Activated CD4-positive, alpha-beta T cell treated with anti-CD3 and anti-CD28 coated beads for 4 hours (primary cell): ENCODE measurements around the gene ICOSLG.
A peak's percentile ranks its signal among the peaks of the same experiment; 100 is the strongest.
"Not testable (repeated sequence)": the region's sequence is repeated elsewhere in the genome, so short reads cannot be mapped to it uniquely, and the experiment has no call there.

Source experiments
- DNase-seq, 2 donors: peaks; one replicate each; pipeline ENCODE4 v3.0.0-alpha.2; 2020

Gene ICOSLG

GRCh38 chr21:44220674-44221073 is 20.1 kb downstream of the ICOSLG start:
- not testable (repeated sequence) for DNase-seq

DNA sequence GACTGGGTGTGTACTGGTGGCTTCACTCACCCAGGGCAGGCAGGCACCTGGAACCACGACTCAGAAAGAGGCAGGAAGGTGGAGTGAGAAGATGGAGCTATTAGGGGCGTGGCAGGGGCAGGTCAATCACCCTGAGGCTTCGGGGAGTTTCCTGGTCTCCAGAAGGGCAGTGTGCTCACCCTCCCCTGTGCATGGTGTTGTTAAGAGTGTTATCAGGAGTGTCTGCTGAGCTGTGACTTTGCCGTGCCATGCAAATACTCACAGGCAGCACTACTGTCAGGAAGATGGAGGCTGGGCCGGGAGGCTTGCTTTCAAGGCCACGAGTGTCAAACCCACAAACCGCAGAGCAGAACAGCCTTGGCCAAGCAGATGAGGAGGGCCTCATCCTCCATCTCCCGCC is 22.3 kb downstream of the ICOSLG start:
- not testable (repeated sequence) for DNase-seq

- DNase-seq: not testable (repeated sequence)
Observed at GRCh38 chr21:44211978-44212377, 28.8 kb downstream of the ICOSLG start.

DNA sequence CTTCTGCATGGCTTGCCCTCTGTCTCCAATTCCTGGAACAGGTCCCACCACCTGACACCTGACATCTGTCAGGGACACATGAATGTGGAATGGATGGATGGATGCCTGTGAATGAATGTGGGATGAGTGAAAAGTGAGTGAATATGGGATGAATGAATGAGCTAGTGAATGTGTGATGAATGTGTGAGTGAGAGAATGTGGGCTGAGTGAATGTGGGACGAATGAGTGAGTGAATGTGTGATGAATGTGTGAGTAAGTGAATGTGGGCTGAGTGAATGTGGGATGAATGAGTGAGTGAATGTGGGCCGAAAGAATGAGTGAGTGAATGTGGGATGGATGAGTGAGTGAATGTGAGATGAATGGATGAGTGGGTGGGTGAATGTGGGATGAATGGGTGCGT is 29.2 kb downstream of the ICOSLG start:
- DNase-seq: not testable (repeated sequence)

DNA sequence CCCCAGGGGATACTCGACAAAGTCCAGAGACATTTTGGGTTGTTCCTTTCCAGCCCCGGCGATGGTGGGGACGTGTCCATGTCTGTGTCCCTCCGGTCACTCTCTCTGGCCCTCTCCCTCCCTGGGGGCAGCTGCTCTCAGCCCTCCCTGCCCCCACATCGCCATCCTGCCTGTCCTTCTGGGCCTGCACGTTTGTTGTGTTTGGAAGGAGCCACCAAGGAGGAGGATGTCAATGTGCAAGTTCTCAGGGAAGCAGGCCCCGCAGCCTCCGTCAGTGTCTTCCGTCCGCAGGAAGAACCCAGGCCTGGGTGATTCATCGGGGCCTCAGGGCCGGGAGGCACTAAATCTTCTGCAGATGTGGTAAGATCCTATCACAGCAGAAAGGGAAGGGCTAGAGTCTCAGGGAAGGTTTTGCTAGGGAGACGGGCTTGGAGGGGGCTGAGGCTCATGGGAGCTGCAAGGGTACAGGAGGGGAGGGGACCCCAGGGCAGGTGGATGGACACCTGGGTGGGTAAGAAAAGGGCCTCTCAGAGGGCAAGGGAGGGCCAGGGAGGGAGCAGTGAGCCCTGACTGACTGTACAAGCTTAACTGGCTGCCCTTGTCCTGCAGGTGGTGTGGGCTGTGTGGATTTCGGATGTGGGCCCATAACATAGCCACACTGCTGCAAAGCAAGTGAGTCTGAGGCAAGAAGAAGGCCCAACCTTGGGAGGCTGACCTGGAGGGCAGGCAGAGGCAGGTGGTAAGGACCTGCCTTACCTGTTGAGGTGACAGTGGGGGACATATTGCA is 32.7 kb downstream of the ICOSLG start:
- not testable (repeated sequence) for DNase-seq

GRCh38 chr21:44206698-44207676 is 33.8 kb downstream of the ICOSLG start:
- DNase-seq: not testable (repeated sequence)

DNA sequence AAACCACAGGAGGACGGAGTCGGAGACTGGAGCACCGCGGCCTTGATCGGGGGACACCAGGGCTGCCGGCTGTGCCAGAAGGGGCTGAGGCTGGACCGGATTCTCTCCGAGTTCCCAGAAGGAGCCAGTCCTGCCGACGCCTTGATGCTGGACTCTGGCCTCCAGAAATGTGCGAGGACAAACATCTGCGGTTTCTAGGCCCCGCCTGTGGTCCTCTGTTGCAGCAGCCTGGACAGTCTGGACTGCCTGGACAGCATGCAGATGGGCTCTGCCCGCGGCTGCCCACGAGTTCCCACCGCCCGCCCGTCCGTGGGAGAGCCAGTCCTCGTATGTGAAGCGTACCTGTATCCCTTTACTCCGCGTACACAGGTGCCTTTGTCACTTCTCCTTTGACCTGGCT is 34.6 kb downstream of the ICOSLG start:
- DNase-seq: not testable (repeated sequence)

DNA sequence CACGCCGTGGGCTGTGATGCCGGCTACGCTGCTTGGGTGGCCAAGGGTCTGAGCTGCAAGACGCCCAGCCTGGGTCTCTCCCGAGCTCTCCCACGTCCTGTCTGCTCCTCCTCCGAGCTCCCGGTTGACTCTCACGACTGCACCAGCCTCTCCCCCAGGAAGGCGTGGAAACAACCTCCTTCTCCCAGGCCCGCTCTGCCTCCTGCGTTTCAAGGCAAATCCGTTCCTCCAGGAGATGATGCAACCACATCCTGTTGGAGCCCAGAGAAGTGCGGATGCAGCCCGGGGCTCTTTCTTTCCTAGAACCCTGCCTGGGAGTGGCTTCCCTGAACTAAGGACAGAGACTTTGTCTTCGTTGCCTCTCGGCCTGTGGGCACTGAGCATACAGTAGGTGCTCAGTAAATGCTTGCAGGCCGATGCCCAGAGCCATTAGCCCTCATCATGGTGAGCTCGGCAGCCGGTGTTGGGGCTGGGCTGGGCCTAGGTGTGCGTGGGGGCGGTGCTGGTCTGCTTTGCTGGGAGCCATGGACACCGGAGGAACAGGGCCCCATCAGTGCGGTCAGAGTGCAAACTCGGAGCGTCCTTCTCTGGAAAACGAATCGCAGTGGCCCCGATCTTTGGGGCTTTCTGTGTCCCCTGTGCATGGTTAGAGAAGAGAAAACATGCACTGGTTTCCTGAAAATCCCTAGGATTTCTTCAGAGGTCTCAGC is 38.0 kb downstream of the ICOSLG start:
- DNase-seq: not testable (repeated sequence)

GRCh38 chr21:44199997-44200396 is 40.7 kb downstream of the ICOSLG start:
- not testable (repeated sequence) for DNase-seq

GRCh38 chr21:44199448-44199847 is 41.3 kb downstream of the ICOSLG start:
- DNase-seq: no peak

DNA sequence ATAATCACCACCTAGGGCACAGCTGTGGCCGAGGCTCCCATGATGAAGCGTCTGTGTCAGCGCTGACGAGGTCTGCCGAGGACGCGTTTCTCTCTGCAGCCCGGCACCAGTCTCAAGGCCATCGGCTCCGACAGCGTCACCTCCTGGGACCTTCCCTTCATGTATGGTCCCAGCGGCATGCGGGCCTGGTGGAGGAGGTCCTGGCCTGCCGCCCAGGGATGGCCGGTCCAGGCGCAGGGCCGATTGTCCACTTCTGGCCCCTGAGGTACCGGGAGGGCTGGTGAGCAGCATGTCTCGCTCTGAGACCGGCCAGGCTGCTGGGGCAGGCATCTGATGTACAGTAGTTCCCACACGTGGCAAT is 43.6 kb downstream of the ICOSLG start:
- DNase-seq: not testable (repeated sequence)

DNA sequence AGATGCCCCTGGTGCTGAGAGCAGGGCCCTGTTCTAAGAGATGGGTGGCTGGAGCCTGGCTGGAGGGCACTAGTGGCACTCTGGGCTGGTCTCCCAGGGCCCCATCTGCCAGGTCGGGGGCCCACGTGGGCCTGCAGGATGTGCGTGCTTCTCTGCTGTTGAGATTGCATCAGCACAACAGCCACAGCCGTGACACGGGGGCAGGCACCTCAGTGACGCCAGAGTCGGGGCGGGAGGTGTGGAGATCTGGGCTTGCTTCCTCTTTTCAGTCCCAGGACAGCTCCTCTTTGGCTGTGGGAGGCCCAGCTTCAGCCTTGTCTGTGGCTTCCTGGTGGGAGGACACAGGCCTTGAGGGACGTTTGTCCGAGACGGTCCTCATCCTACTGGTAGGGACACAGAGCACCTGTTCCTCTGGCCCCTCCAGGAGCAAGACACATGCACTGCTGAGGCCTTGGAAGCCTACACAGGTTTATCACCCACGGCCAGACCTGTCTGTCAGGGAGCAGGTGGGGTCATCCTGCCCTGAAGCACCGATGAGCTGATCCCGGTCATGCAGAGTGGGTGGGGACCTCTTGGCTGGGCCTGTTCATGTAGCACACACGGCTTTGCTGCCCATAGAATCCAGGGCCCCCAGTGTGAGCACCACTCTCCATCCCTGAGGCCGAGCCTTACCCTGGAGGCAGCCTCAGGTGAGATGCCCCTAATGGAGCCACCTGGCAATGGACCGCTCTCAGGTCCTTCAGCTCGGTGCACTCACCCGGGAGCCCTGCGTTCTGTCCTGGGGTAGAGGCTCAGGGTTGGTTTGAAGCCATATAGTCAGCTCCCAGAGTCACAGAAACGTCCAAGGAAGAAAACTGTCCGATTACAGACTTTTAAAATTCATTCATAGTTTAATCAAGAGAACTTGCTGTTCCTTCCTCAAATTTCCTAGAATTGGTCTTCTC is 44.3 kb downstream of the ICOSLG start:
- DNase-seq: peak in 1 of 2 donors; percentile 73

DNA sequence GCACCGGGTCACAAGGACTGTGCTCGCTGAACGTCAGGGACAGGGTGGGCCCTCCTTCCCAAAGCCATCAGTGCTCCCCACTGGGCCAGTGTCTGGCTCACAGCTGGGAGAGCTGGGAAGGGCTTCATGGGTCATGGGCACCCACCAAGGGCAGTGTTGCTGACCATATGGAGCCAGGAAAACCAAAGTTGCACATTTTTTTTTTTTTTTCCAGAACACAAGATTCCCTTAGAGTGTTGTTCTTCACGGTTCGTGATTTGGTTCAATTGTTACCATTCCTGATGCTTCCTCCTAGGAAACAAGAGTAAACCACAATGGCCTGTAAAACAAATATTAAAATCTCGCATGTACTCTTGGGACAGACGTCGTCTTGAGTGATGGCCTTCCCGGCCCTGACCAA is 45.9 kb downstream of the ICOSLG start:
- DNase-seq: not testable (repeated sequence)

- DNase-seq: not testable (repeated sequence)
Observed at GRCh38 chr21:44194451-44194850, 46.3 kb downstream of the ICOSLG start.

DNA sequence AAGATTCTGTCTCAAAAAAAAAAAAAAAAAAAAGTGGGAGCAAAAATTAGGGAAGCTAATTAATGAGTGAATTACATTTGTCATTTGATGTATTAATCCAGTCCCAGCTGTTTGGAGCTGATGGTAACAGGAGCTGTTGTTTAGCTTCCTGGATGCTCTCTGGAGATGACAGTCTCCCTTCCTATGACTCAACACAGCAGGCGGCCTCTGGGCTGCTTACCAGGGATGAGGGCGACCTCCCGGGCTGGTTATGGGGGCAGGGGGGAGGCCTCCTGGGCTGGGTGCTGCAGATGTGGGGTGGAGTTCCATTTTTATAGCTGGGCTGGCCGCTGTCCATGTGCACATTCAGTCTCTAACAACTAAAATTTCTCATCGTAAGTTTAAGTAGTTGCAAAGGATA is 47.6 kb downstream of the ICOSLG start:
- DNase-seq: not testable (repeated sequence)

DNA sequence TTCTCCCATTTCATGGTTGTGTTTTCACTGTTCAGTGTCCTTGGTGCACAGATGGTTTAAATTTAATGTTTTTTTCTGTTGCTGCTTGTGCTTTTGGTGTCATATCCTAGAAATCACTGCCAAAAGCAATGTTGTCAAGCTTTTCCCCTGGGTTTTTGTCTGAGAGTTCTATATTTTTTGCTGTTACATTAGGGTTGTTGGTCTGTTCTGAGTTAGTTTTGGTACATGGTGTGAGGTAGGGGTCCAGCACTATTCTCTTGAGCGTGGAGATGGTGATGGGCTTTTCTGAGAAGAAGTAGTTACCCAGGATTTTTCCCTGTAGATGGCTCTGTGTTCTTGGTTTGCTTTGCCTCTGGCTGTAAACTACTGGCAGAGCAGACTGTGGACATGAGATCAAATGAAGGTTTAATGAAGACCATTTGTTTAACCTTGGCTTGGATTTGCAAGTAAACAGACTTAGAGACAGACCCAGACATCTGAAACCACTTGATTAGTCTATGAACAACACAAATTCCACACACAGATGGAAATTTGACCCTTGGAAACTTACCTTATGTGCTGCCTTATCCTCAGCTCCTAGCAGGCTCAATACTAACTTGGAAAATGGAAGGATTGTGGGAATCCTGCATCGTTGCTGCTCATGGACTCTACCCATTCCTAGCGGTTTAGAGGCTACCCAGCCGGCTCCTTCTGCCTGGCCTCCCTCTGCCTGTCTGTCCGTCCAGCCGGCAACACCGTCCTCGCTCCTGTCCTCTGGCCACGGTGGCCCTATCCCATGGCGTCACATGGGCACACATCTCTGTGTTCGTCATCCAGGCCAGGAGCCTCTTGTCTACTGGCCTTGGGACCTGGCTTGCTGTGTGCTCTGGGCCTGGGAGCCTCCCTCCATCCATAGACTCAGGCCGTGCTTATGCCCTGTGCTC is 50.1 kb downstream of the ICOSLG start:
- DNase-seq: not testable (repeated sequence)

DNA sequence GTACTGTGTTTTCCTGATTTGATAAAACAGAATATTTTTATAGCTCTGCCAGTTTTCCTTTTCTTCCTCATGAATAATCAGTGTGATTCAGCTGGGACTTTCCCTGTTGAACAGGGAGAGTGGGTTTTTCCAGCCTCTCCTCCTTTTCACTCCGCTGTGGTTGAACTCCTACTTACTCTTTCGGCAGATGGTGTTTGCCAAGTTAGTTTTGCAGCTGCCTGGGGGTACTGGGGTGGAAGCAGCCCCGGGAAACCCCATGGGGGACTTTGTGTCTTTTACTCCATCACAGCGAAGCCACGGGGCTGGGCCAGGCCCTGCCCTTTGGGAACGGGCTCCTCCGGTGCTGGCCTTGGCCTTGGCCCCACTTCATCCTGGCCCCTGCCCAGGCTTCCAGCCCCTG is 55.9 kb downstream of the ICOSLG start:
- not testable (repeated sequence) for DNase-seq

GRCh38 chr21:44182202-44182601 is 58.5 kb downstream of the ICOSLG start:
- not testable (repeated sequence) for DNase-seq

DNA sequence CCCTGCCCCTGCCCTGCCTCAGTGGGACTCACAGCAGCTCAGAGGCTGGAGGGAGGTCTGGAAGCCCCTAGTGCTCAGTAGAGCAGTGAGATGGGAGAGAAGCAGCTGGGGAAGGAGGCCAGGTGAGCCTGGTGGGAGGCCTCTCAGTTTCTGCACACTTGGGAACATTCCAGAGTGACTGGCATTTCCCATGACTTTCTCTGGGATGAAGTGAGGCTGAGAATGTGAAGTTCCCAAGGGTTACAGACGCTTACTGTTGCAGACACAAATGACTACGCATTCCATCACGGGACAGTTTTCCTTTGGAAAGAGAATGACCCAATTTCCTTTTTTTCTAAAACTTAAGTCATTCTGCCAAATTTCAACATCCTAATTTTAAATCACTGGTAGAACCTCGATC is 59.2 kb downstream of the ICOSLG start:
- not testable (repeated sequence) for DNase-seq

DNA sequence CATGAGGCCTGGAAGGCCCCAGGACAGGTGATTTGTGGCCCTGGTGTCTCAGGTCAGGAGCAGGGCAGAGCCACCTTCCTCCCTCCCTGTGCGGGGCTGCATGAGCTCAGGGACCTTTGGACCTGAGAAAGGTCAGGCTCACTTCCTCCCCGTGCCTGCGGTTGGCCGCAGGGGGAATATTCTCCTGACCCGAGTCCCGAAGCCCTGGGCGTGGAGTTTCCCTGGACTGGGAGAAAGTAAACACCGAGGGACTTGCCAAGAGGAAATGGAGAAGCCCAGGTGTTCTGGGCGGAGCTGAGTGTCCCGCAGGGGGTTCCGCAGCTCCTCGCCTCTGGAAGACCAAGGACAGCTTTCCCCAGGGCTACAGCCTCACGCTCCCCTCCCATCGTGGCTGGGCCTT is 64.6 kb downstream of the ICOSLG start:
- DNase-seq: not testable (repeated sequence)

DNA sequence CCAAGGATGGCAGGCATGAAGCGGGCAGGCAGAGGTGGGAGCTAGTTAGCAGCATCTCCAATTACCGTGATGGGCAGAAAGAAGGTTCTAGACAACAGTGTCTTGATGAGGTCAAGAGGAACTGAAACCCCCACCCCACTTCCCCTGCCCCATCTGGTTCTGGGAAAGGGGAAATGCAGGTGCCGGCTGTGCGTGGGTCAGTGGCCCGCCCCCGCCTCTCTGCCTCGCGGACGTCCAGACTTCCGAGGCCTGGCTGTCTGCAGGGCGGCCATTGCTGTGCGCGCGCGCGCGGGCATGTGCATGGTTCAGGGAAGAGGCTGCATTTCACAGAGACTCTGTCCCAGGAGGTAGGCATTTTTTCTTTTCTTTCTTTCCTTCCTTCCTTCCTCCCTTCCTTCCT is 65.6 kb downstream of the ICOSLG start:
- not testable (repeated sequence) for DNase-seq
